D721Med (cell line): Measurements from ENCODE around the gene DYNLT2B.
"Not testable (repeated sequence)": the region's sequence is repeated elsewhere in the genome, so short reads cannot be mapped to it uniquely, and the experiment has no call there.

Experiments used
- DNase-seq: peaks from one replicate; pipeline ENCODE4 v3.0.0; 2011; ENCODE audit warnings: low spot score; ENCODE audit not compliant: insufficient read length
- FAIRE-seq: peaks from 2 replicates; lab custom pipeline; 2011; peaks lifted over from hg19 to GRCh38; lab: Jason Lieb, UNC
- TF ChIP-seq, protein P1 (sequence below): IDR thresholded peaks from 2 replicates; pipeline ENCODE4 v1.5.1; 2012; ENCODE audit warnings: mild to moderate bottlenecking, control low read depth; ENCODE audit not compliant: insufficient read depth; ENCODE audit errors: missing control alignments

The DYNLT2B gene

DNA sequence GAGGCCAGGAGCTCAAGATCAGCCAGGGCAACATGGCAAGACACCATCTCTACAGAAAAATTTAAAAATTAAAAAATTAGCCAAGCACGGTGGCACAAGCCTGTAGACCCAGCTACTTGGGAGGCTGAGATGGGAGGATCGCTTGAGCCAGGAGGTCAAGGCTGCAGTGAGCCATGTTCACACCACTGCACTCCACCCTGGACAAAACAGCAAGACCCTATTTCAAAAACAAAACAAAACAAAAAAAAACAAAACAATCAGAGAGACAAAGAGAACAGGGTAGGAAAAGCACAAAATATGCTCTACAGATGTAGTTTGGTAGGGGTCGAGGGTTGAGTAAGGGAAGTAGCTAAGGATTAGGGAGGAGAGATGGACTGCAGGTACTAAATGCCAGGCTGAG, 3.4 kb downstream of the DYNLT2B start:
- TF ChIP-seq, protein P1, sequence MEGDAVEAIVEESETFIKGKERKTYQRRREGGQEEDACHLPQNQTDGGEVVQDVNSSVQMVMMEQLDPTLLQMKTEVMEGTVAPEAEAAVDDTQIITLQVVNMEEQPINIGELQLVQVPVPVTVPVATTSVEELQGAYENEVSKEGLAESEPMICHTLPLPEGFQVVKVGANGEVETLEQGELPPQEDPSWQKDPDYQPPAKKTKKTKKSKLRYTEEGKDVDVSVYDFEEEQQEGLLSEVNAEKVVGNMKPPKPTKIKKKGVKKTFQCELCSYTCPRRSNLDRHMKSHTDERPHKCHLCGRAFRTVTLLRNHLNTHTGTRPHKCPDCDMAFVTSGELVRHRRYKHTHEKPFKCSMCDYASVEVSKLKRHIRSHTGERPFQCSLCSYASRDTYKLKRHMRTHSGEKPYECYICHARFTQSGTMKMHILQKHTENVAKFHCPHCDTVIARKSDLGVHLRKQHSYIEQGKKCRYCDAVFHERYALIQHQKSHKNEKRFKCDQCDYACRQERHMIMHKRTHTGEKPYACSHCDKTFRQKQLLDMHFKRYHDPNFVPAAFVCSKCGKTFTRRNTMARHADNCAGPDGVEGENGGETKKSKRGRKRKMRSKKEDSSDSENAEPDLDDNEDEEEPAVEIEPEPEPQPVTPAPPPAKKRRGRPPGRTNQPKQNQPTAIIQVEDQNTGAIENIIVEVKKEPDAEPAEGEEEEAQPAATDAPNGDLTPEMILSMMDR, result no peak
- DNase-seq (no peak), FAIRE-seq (no peak)

DNA sequence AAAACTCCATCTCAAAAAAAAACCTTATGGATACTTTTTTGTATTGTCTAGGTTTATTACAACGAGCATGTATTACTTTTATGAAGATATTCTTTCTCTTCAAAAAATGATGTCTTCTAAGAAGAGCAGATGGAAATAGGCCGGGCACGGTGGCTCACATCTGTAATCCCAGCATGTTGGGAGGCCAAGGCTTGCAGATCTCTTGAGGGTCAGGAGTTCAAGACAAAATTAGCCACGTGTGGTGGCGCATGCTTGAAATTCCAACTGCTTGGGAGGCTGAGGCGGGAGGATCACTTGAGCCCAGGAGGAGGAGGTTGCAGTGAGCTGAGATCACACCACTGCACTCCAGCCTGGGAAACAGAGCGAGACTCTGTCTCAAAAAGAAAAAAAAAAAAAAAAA, 4.0 kb downstream of the DYNLT2B start:
- not testable (repeated sequence) for FAIRE-seq, DNase-seq

DNA sequence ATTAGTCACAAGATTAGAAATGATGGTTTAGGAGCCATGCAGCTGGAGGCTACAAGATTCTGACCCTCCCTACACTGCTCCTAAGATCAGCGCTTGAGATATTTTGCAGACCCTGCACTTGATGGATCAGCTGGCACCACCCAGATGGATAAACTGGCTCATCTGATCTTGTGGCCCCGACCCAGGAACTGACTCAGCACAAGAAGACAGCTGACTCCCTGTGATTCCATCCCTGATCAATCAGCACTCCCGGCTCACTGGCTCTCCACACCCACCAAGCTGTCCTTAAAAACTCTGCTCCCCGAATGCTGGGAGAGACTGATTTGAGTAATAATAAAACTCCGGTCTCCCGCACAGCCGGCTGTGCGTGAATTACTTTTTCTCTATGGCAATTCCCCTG, 15.1 kb downstream of the DYNLT2B start:
- not testable (repeated sequence) for FAIRE-seq, DNase-seq

DNA sequence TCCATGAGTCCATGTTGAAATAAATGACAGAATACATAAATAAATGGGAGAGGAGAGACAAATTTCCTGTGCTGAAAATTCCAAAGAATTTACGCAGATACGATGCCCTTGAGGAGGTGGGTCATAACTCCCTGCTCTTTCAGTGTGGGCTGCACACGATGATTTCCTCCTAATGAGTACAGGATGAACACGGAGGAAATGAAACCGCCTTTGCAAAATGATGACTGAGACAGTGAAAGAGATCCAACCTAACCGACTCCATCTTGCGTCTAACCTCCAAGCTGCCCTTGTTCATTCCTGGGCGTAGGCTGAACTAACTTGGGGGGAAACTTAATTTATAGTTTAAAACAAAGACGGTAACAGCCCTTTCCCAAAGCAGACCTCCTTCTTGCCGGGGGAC, 15.5 kb downstream of the DYNLT2B start:
- not testable (repeated sequence) for DNase-seq, FAIRE-seq

DNA sequence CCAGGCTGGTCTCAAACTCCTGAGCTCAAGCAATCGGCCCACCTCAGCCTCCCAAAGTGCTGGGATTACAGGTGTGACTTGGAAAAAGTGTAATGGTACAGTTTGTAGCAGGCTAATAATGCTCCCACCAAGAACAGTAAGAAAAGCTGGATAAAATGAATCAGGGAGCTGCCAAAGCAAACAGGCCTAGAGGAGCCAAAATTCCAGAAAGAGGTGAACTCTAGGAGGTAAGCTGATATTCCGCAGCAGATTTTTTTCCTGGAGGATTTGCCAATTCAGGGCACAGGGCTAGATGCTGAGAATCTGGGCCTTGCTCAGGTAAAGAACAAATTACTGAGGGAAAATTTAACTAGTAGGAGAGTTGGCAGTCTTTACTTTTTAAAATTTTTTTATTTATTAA, 19.5 kb downstream of the DYNLT2B start:
- TF ChIP-seq, protein P1, result no peak
- DNase-seq (no peak), FAIRE-seq (no peak)

DNA sequence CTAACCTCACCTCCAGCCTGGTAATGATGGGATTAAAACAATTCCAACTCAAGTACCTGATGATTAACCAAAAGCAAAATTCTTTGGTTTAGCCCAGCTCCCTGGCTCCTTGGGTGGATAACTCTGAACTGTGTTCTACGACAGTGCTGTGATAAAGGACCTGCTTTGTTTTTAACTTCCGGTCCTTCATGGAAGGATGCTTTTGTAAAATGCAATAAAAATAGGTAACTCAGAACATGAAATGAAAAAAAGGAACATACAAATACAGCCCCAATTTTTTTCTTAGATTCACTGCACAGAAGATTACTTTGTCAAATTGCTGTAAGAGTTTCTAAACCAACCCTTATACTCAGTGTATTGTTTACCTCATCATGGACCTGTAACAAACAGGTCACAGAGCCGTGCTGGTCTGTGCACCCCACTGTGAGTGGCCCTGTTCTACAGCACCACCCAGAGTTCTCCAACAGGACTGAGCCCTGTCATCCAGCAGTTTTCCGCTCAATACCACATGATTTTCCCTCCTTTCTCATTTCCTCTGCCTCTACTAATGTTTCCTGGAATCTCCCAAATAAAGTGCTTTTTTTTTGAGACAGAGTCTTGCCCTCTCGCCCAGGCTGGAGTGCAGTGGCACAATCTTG, 25.6 kb downstream of the DYNLT2B start:
- FAIRE-seq (no peak), DNase-seq (no peak)
- TF ChIP-seq, protein P1, result no peak

DNA sequence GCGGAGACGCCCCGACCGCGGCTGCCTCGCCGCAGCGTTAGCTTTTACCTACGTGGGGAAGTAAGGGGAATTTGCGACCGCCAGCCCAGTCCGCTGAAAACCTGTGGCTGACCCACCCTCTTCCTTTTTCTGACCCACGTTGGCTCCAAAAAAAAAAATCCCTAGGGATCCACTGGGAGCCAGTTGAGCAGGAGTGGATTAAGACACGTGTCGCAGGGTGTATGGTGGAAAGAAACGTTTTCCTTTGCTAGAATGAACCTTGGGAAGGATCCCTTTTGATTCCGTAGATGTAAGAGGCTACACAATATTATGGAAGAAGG, 29.9 kb downstream of the DYNLT2B start:
- TF ChIP-seq, protein P1, result no peak
- DNase-seq, result peak; percentile 48
- FAIRE-seq, result no peak

DNA sequence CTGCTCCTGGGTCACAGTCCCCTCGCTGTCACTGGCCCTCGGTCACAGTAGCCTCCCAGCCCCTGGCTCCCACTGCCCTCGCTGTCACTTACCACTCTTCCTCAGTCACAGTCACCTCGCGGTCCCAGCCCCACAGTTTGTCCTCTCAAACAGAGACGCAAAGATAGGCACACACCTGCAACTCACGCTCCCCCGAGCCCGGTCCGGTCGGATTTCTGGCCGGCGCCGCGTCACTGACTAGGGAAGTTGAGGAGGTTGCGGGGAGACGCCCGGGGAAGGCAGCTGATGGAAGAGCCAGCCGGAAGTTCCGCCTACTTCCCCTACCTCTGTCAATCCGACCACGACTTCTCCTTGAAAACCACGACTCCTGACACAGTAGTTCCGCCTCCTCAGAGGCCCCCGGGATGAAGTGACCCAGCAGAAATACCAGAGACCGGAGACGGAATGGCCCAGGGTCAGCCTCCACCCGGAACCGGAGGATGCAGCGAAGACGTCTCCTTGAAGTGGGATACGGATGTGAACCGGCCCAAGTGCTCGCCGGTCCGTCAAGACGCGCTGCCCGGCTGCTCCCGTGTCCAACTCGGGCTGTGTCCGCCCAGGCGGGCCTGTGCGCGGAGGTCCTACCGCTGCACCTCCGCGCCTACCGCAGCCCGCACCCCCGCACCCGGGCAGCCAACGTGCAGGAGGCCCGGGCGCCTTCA, 30.4 kb downstream of the DYNLT2B start, which contains the start of gene PCYT1A:
PCYT1A (minus strand) TSS at position 287 of the 701 bp plus-strand sequence. CDS start 17,195 bp downstream, outside the sequence.
- TF ChIP-seq, protein P1, result no peak
- no peak for FAIRE-seq
- peak; percentile 85 for DNase-seq
